GM21529 (cell line): Measurements from ENCODE around the gene HLA-DRA.
A peak's percentile ranks its signal among the peaks of the same experiment; 100 is the strongest.

ENCODE experiments used
- ATAC-seq: cut with Tn5 transposase; IDR thresholded peaks from one replicate; pipeline ENCODE4 v1.9.1; 2021; ENCODE audit not compliant: unreplicated experiment

The HLA-DRA gene

GRCh38 chr6:32439602-32440214 lies at the start of gene HLA-DRA:
Gene HLA-DRA (plus strand): TSS chr6:32439887. CDS start chr6:32439951, 64 bp downstream.
- ATAC-seq: peak; percentile 69

- ATAC-seq: no peak
Measured at GRCh38 chr6:32391505-32391904, 48.2 kb upstream of the HLA-DRA start.

- ATAC-seq: no peak
Measured at GRCh38 chr6:32393665-32394420, 45.8 kb upstream of the HLA-DRA start.

GRCh38 chr6:32396028-32396427 lies 43.7 kb upstream of the HLA-DRA start:
- no peak for ATAC-seq

- peak; percentile 88 for ATAC-seq
Measured at GRCh38 chr6:32397252-32397920, 42.3 kb upstream of the HLA-DRA start.

- no peak for ATAC-seq
Measured at GRCh38 chr6:32401284-32401963, 38.3 kb upstream of the HLA-DRA start.

GRCh38 chr6:32402812-32403211 lies 36.9 kb upstream of the HLA-DRA start:
- ATAC-seq: no peak

GRCh38 chr6:32405656-32406055 lies 34.0 kb upstream of the HLA-DRA start:
- no peak for ATAC-seq

- no peak for ATAC-seq
Measured at GRCh38 chr6:32406197-32406596, 33.5 kb upstream of the HLA-DRA start.

GRCh38 chr6:32406857-32407256 lies 32.8 kb upstream of the HLA-DRA start, which contains the start of gene BTNL2:
Gene BTNL2 (minus strand): TSS chr6:32407181. CDS start chr6:32407123, 58 bp downstream.
- ATAC-seq: no peak

GRCh38 chr6:32410906-32411305 lies 28.8 kb upstream of the HLA-DRA start:
- no peak for ATAC-seq

GRCh38 chr6:32411566-32412327 lies 27.9 kb upstream of the HLA-DRA start:
- ATAC-seq: no peak

GRCh38 chr6:32413427-32414047 lies 26.1 kb upstream of the HLA-DRA start:
- no peak for ATAC-seq

GRCh38 chr6:32415521-32416019 lies 24.1 kb upstream of the HLA-DRA start:
- ATAC-seq: no peak

GRCh38 chr6:32416036-32416435 lies 23.7 kb upstream of the HLA-DRA start:
- no peak for ATAC-seq

- no peak for ATAC-seq
Measured at GRCh38 chr6:32424589-32425300, 14.9 kb upstream of the HLA-DRA start.

- no peak for ATAC-seq
Measured at GRCh38 chr6:32426338-32426737, 13.3 kb upstream of the HLA-DRA start.

- no peak for ATAC-seq
Measured at GRCh38 chr6:32427218-32427617, 12.5 kb upstream of the HLA-DRA start.

- no peak for ATAC-seq
Measured at GRCh38 chr6:32427934-32428474, 11.7 kb upstream of the HLA-DRA start.
